B cell (primary cell): ENCODE results near the gene SLC22A31. TPM values are rescaled to one million over a fixed set of nuclear protein-coding genes. Genes with fewer than 3 reads are reported as not detected.
"Not testable (repeated sequence)": the region's sequence is repeated elsewhere in the genome, so short reads cannot be mapped to it uniquely, and the experiment has no call there.

Experiments
- ATAC-seq: fragments of 200-7000 bp; cut with Tn5 transposase; one replicate; pipeline ENCODE4 v1.10.0; 2021; ENCODE audit warnings: low read depth, mild to moderate bottlenecking, moderate number of reproducible peaks, moderate library complexity
- CTCF ChIA-PET: fragments of 350-600 bp; sonication (Branson Sonifier 250); formaldehyde crosslinking; loops from one replicate; lab custom pipeline; 2021; ENCODE audit warnings: antibody characterized with exemption, inconsistent platforms; lab: Charles Lee
- POLR2A ChIA-PET: fragments of 350-600 bp; sonication (Branson Sonifier 250); formaldehyde crosslinking; loops from one replicate; lab custom pipeline; 2021; ENCODE audit warnings: antibody characterized with exemption; lab: Charles Lee
- DNase-seq: peaks from one replicate; pipeline ENCODE4 v3.0.0; 2013
- H2AFZ ChIP-seq: 2 replicates; pipeline ENCODE4 v1.6.1; 2012; ENCODE audit warnings: mild to moderate bottlenecking, low read depth, low read length; ENCODE audit not compliant: insufficient read depth, poor library complexity, severe bottlenecking
- H3K27ac ChIP-seq, 2 donors: 1 replicate in 1 of 2; 2 replicates in 1 of 2; pipeline ENCODE4 v1.5.1; 2012 to 2013; ENCODE audit warnings: low read length in 2 of 2, mild to moderate bottlenecking in 2 of 2, moderate library complexity in 1 of 2
- H3K27me3 ChIP-seq, 4 experiments: fragments of 200-600 bp in 1 of 4; sonication (generic) in 1 of 4; replicated peaks in 1 of 4; 1 replicate in 2 of 4; 2 replicates in 2 of 4; pipeline versions ENCODE4 v1.6.1 to v1.7.0; 2013 to 2016; ENCODE audit warnings: low read length in 3 of 4, mild to moderate bottlenecking in 2 of 4, mixed read lengths in 1 of 4, moderate library complexity in 1 of 4; ENCODE audit not compliant: insufficient read depth in 4 of 4, control insufficient read depth in 3 of 4; ENCODE audit errors: control extremely low read depth in 1 of 4
- H3K36me3 ChIP-seq, 2 experiments: replicated peaks in 1 of 2; 1 replicate in 1 of 2; 2 replicates in 1 of 2; pipeline versions ENCODE4 v1.6.1 to v1.7.1; 2013; ENCODE audit warnings: low read length in 1 of 2; ENCODE audit not compliant: insufficient read depth in 2 of 2, control insufficient read depth in 1 of 2; ENCODE audit errors: control extremely low read depth in 1 of 2, extremely low read depth in 1 of 2
- H3K4me1 ChIP-seq, 2 donors: fragments of 200-600 bp in 1 of 2; sonication (generic) in 1 of 2; 1 replicate in 1 of 2; 2 replicates in 1 of 2; pipeline versions ENCODE4 v1.5.1 to v1.6.1; 2013 to 2017; ENCODE audit warnings: low read length in 2 of 2; ENCODE audit not compliant: control insufficient read depth in 2 of 2, insufficient read depth in 2 of 2
- H3K4me2 ChIP-seq: replicated peaks from 2 replicates; pipeline ENCODE3; 2012; ENCODE audit warnings: mild to moderate bottlenecking, low read depth, low read length; ENCODE audit not compliant: poor library complexity, severe bottlenecking
- H3K4me3 ChIP-seq, 5 experiments: fragments of 200-600 bp in 1 of 5; sonication (generic) in 1 of 5; 1 replicate in 3 of 5; 2 replicates in 2 of 5; pipeline versions ENCODE4 v1.5.1 to v1.7.0; 2011 to 2016; ENCODE audit warnings: low read length in 4 of 5, mild to moderate bottlenecking in 4 of 5, low read depth in 2 of 5, control low read depth in 1 of 5, moderate library complexity in 1 of 5; ENCODE audit not compliant: insufficient read depth in 1 of 5; ENCODE audit errors: control extremely low read depth in 1 of 5, extremely low read depth in 1 of 5
- H3K79me2 ChIP-seq: fragments of 200-600 bp; sonication (generic); one replicate; pipeline ENCODE4 v1.6.0; 2016; ENCODE audit warnings: low read length; ENCODE audit not compliant: control insufficient read depth, insufficient read depth
- H3K9ac ChIP-seq: fragments of 200-600 bp; sonication (generic); 2 replicates; pipeline ENCODE4 v1.6.1; 2017; ENCODE audit warnings: mild to moderate bottlenecking, low read length, moderate library complexity
- H3K9me3 ChIP-seq, 3 donors: one replicate each; pipeline versions ENCODE4 v1.6.1 to v1.7.1; 2013; ENCODE audit warnings: low read length in 2 of 3; ENCODE audit not compliant: control insufficient read depth in 2 of 3, insufficient read depth in 1 of 3; ENCODE audit errors: control extremely low read depth in 1 of 3
- H4K20me1 ChIP-seq: 2 replicates; pipeline ENCODE4 v1.6.0; 2012; ENCODE audit warnings: mild to moderate bottlenecking, low read length; ENCODE audit not compliant: insufficient read depth, control insufficient read depth, poor library complexity, severe bottlenecking
- H3K27ac Mint-ChIP-seq: one replicate; pipeline ENCODE4 v1.8.0; 2021; ENCODE audit warnings: mixed read lengths
- H3K27me3 Mint-ChIP-seq: one replicate; pipeline ENCODE4 v1.8.0; 2021; ENCODE audit warnings: mixed read lengths
- H3K4me1 Mint-ChIP-seq: one replicate; pipeline ENCODE4 v1.8.0; 2021; ENCODE audit warnings: mixed read lengths
- H3K4me3 Mint-ChIP-seq: one replicate; pipeline ENCODE4 v1.8.0; 2021; ENCODE audit warnings: mixed read lengths
- H3K9me3 Mint-ChIP-seq: one replicate; pipeline ENCODE4 v1.8.0; 2022; ENCODE audit warnings: mixed read lengths; ENCODE audit not compliant: insufficient read depth
- EZH2 ChIP-seq: IDR thresholded peaks from 2 replicates; pipeline ENCODE4 v1.6.1; 2012; ENCODE audit warnings: borderline replicate concordance, low read depth, mild to moderate bottlenecking, moderate library complexity, low read length; ENCODE audit not compliant: insufficient read depth, poor library complexity, severe bottlenecking
- whole genome bisulfite sequencing: methylation state at CpG from one replicate; pipeline ENCODE4 v1.1.5; 2013; ENCODE audit warnings: missing lambda C conversion rate; ENCODE audit not compliant: insufficient coverage; 5-methylcytosine and 5-hydroxymethylcytosine counted together
- intact Hi-C: fragments of 100-400 bp; cut with micrococcal nuclease; formaldehyde crosslinking; loops from one replicate; pipeline ENCODE4 v1.10.0; 2022
- polyA plus RNA-seq: library from polyadenylated mRNA; depleted of rRNA; stranded (reverse); fragments of >200 nt; gene quantifications from 2 replicates; pipeline ENCODE4 v1.2.3, GENCODE V29; 2012
- total RNA-seq, 2 donors: library from RNA; stranded (reverse); fragments of 120-200 nt in 1 of 2; gene quantifications; 1 replicate in 1 of 2; 2 replicates in 1 of 2; pipeline versions ENCODE4 v1.2.3 to v1.2.4, GENCODE V29; 2013 to 2022
- TF ChIP-seq, protein P1 (sequence below): fragments of 200-600 bp; IDR thresholded peaks from one replicate; pipeline ENCODE4 v1.8.0; 2022; ENCODE audit warnings: antibody characterized with exemption, mild to moderate bottlenecking

SLC22A31 gene
- total and polyA plus RNA-seq, 2 donors (not counting 1 experiment from before 2014, with no cell fraction given): 0.33 TPM; not detected in 1

DNA sequence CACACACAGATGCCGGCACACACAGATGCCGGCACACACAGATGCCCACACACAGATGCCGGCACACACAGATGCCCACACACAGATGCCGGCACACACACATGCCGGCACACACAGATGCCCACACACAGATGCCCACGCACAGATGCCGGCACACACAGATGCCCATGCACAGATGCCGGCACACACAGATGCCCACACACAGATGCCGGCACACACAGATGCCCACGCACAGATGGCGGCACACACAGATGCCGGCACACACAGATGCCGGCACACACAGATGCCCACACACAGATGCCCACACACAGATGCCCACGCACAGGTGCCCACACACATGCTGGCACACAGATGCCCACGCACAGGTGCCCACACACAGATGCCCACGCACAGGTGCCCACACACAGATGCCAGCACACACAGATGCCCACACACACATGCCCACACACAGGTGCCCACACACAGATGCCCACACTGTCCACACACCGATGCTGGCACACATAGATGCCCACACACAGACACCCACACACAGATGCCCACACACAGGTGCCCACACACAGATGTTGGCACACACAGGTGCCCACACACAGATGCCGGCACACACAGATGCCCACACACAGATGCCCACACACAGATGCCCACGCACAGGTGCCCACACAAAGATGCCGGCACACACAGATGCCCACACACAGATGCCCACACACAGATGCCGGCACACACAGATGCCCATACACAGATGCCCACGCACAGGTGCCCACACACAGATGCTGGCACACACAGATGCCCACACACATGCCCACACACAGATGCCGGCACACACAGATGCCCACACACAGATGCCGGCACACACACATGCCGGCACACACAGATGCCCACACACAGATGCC lies 11.6 kb downstream of the SLC22A31 start:
- CTCF ChIA-PET, DNase-seq, intact Hi-C loops, H3K27me3 Mint-ChIP-seq, POLR2A ChIA-PET, H3K27me3 ChIP-seq, H3K27ac Mint-ChIP-seq, H3K9ac ChIP-seq, H3K4me3 ChIP-seq, H3K4me1 ChIP-seq, H3K4me2 ChIP-seq, H3K4me1 Mint-ChIP-seq, H2AFZ ChIP-seq, H3K9me3 Mint-ChIP-seq, H3K79me2 ChIP-seq, H3K4me3 Mint-ChIP-seq, H4K20me1 ChIP-seq, ATAC-seq, H3K36me3 ChIP-seq, H3K27ac ChIP-seq: not testable (repeated sequence)
- peaks cover 0 to 22% (median 0%) of the 10 kb centered on the region in 3 donors for H3K9me3 ChIP-seq
- WGBS: 92% methylated on average over 23 of the region's 25 CpGs

DNA sequence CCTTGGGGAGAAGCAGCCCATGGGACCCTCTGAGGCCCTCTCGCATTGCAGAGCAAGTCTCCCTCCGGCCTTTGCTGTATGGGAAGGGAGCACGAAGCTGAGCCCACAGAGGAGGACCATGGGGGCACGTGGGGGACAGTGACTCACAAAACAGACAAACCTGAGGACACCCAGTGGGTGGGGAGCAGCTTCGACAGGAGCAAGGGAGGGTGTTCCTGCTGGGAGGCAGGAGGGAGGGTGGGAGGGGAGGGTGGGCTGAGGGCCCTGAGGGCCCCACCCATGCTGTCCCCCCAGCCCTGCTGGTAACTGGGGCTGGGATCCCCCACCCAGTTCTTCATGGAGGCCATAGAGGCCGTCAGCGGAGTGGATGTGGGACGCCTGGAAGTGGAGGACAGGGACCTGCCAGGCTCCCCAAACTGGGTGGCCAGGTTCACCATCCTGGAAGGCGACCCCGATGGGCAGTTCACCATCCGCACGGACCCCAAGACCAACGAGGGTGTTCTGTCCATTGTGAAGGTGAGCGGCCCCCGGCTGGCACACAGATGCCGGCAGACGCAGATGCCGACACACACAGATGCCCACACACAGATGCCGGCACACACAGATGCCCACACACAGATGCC lies 12.5 kb downstream of the SLC22A31 start:
- no peak overlapping the region for H3K4me2 ChIP-seq
- peaks cover 0 to 22% (median 0%) of the 10 kb centered on the region in 3 donors for H3K9me3 ChIP-seq
- no peaks in the 10 kb centered on the region for H4K20me1 ChIP-seq
- 73% methylated on average over 16 of the region's 19 CpGs for WGBS
- no peaks in the 10 kb centered on the region for H3K79me2 ChIP-seq
- no peaks in the 10 kb centered on the region for H3K36me3 ChIP-seq
- ATAC-seq: peak; percentile 19
- no peak overlapping the region for H2AFZ ChIP-seq
- no peak for DNase-seq
- no peaks in the 10 kb centered on the region for H3K4me1 ChIP-seq
- Mint-ChIP-seq H3K27ac (peak overlapping the region; percentile 84), H3K9me3 (no peaks in the 10 kb centered on the region), H3K4me3 (no peak overlapping the region), H3K4me1 (peaks cover 3% of the 10 kb centered on the region), H3K27me3 (no peaks in the 10 kb centered on the region)
- intact Hi-C loops: no loop called here
- H3K4me3 ChIP-seq: no peak overlapping the region
- no peak overlapping the region for H3K9ac ChIP-seq
- ChIA-PET CTCF (no interaction called here), POLR2A (no interaction called here)
- TF ChIP-seq EZH2: no peak
- TF ChIP-seq, protein P1, sequence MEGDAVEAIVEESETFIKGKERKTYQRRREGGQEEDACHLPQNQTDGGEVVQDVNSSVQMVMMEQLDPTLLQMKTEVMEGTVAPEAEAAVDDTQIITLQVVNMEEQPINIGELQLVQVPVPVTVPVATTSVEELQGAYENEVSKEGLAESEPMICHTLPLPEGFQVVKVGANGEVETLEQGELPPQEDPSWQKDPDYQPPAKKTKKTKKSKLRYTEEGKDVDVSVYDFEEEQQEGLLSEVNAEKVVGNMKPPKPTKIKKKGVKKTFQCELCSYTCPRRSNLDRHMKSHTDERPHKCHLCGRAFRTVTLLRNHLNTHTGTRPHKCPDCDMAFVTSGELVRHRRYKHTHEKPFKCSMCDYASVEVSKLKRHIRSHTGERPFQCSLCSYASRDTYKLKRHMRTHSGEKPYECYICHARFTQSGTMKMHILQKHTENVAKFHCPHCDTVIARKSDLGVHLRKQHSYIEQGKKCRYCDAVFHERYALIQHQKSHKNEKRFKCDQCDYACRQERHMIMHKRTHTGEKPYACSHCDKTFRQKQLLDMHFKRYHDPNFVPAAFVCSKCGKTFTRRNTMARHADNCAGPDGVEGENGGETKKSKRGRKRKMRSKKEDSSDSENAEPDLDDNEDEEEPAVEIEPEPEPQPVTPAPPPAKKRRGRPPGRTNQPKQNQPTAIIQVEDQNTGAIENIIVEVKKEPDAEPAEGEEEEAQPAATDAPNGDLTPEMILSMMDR: no peak
- peaks cover 0 to 3% (median 0%) of the 10 kb centered on the region in 4 experiments for H3K27me3 ChIP-seq
- no peak overlapping the region for H3K27ac ChIP-seq
